Adrenal gland (tissue), 12 donors: ENCODE measurements around the gene SYTL3. TPM values are rescaled to one million over a fixed set of nuclear protein-coding genes. Genes with fewer than 3 reads are reported as not detected.

Source experiments
- DNase-seq, 7 donors: peaks; one replicate each; pipeline ENCODE4 v3.0.0-alpha.2; 2019 to 2020
- H3K27ac ChIP-seq, 5 donors: fragments of 200-600 bp; sonication (generic) in 4 of 5; 1 replicate in 3 of 5; 2 replicates in 2 of 5; pipeline versions ENCODE4 v1.5.1 to v1.8.0; 2016 to 2020; ENCODE audit warnings: mild to moderate bottlenecking in 1 of 5
- H3K27me3 ChIP-seq: fragments of 200-600 bp; 2 replicates; pipeline ENCODE4 v1.8.0; 2021
- H3K36me3 ChIP-seq, 2 donors: fragments of 200-600 bp; replicated peaks in 1 of 2; 1 replicate in 1 of 2; 2 replicates in 1 of 2; pipeline versions ENCODE4 v1.5.1 to v1.8.0; 2018 to 2022
- H3K4me1 ChIP-seq, 2 donors: fragments of 200-600 bp; replicated peaks in 1 of 2; 1 replicate in 1 of 2; 2 replicates in 1 of 2; pipeline versions ENCODE4 v1.5.1 to v1.8.0; 2018 to 2021
- H3K4me3 ChIP-seq, 4 donors: fragments of 200-600 bp; sonication (generic) in 3 of 4; one replicate each; pipeline ENCODE4 v1.5.1; 2016 to 2018
- H3K9me3 ChIP-seq, 3 donors: fragments of 200-600 bp; sonication (generic) in 1 of 3; replicated peaks in 1 of 3; 1 replicate in 2 of 3; 2 replicates in 1 of 3; pipeline versions ENCODE4 v1.5.1 to v1.8.0; 2016 to 2021
- POLR2A ChIP-seq, 2 donors: fragments of 450-650 bp; IDR thresholded peaks; one replicate each; pipeline ENCODE4 v1.6.1; 2017; ENCODE audit warnings: antibody characterized with exemption in 2 of 2, mild to moderate bottlenecking in 2 of 2, moderate library complexity in 1 of 2
- WGBS, 4 donors: extraction: QIAGEN DNeasy Blood & Tissue Kit in 2 of 4; methylation state at CpG; one replicate each; pipeline versions ENCODE4 v1.1.5 to v1.1.7; 2013 to 2017; 5-methylcytosine and 5-hydroxymethylcytosine counted together
- intact Hi-C, 2 donors: fragments of 100-400 bp; cut with DNase I; formaldehyde crosslinking; loops; one replicate each; pipeline versions ENCODE4 v1.14.1 to v1.15.0; 2022 to 2023
- polyA plus RNA-seq, 3 donors: library from polyadenylated mRNA; stranded (reverse); fragments of 200-250 nt in 2 of 3; fragments of 350-450 nt in 1 of 3; fragmentation: Illumina TruSeq in 1 of 3; extraction: RNeasy Lipid Tissue Mini Kit (QIAGEN cat#74804) in 1 of 3; gene quantifications; one replicate each; pipeline ENCODE4 v1.2.3, GENCODE V29; 2013 to 2014
- total RNA-seq, 9 donors: library from RNA; depleted of rRNA in 4 of 9; stranded (reverse); fragments of >200 nt in 4 of 9; fragments of 120-200 nt in 1 of 9; fragmentation: NEBNext Ultra II Directional in 1 of 9; extraction: Animal tissue kit (Norgen Biotek cat#: 25700) in 1 of 9; gene quantifications; one replicate each; pipeline versions ENCODE4 v1.1.0 to v1.2.4, GENCODE V29; 2013 to 2023
- TF ChIP-seq, protein P1 (sequence below), 6 experiments: fragments of 450-650 bp in 4 of 6; fragments of 200-600 bp in 2 of 6; sonication (generic) in 1 of 6; IDR thresholded peaks; 1 replicate in 5 of 6; 2 replicates in 1 of 6; pipeline versions ENCODE4 v1.5.1 to v1.8.0; 2016 to 2021; ENCODE audit warnings: antibody characterized with exemption in 6 of 6, mild to moderate bottlenecking in 2 of 6, moderate library complexity in 1 of 6
- donor health status: healthy with polysubstance abuse.
- donor health status: Bipolar disorder and iron deficiency.
- donor health status: DM: yes; HTN: yes; CAD: no.
- donor health status: DM: no; HTN: no; CAD: no.
- donor health status: DM: no; HTN: no; CAD: no.
- donor health status: DM: yes; HTN: yes; CAD: no.

SYTL3 gene
- total and polyA plus RNA-seq, 12 donors: 0.94 to 3.9 (median 2.1) TPM

DNA sequence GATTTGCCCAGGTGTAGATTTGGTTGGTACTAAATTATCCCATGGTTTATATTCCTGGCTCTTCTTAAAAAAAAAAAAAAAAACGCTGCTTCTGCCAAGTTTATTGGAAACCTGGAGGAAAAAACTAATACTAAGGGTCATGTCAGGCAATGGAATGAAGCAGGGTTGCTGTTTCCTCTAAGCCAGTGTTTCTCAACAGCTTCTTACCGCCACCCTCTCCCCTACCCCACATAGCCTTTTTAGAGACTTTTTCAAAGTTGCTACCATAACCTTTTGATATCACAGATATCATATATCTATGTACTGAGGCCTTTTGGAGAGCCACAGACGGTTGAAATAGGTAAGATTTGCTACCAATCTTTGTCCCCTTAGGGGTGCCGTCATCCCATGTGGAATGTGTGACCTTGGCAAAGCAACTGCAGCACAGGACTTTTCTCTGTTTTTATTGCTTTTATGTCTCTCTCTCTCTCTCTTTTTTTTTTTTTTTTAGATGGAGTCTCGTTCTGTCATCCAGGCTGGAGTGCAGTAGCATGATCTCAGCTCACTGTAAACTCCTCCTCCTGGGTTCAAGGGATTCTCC, 35.0 kb downstream of the SYTL3 start:
- intact Hi-C loops: loop anchor here in 1 of 2 donors (10.0 kb wide), 1 partner anchor 460 kb away; no protein-coding TSS in a partner anchor
- 22 to 39% (median 24%) methylated on average over 5 of the region's 5 CpGs for WGBS, 4 donors

DNA sequence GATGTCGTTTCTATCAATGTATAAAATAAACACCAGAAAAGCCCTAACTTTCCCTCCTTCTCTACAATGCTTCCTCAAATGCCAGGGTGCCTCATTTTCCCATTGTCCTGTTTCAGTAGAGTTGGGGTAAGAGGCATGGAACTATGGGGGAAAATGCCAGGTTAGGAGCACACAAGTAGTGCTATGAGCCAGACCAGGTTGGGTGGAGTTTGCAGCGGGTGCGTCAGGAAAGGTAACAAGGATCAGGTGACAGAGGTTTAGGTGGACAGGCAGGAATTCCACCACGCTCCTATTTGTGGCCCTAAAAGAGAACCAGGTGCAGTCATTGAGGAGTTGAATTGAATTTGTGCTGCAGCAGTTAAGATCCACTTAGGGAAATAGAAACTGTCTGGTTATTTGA, 36.5 kb downstream of the SYTL3 start:
- H3K4me1 ChIP-seq: no peaks in the 10 kb centered on the region
- WGBS, 4 donors: 63 to 73% (median 69%) methylated on average over 4 of the region's 4 CpGs
- H3K36me3 ChIP-seq: no peaks in the 10 kb centered on the region
- H3K27me3 ChIP-seq: no peaks in the 10 kb centered on the region
- no peak overlapping the region for H3K27ac ChIP-seq
- no peak overlapping the region for H3K4me3 ChIP-seq
- TF ChIP-seq, protein P1, sequence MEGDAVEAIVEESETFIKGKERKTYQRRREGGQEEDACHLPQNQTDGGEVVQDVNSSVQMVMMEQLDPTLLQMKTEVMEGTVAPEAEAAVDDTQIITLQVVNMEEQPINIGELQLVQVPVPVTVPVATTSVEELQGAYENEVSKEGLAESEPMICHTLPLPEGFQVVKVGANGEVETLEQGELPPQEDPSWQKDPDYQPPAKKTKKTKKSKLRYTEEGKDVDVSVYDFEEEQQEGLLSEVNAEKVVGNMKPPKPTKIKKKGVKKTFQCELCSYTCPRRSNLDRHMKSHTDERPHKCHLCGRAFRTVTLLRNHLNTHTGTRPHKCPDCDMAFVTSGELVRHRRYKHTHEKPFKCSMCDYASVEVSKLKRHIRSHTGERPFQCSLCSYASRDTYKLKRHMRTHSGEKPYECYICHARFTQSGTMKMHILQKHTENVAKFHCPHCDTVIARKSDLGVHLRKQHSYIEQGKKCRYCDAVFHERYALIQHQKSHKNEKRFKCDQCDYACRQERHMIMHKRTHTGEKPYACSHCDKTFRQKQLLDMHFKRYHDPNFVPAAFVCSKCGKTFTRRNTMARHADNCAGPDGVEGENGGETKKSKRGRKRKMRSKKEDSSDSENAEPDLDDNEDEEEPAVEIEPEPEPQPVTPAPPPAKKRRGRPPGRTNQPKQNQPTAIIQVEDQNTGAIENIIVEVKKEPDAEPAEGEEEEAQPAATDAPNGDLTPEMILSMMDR (IDR thresholded peaks at IDR 0.05): no peak
- no peak for TF ChIP-seq POLR2A (IDR thresholded peaks at IDR 0.05)
- H3K9me3 ChIP-seq: no peaks in the 10 kb centered on the region
- intact Hi-C loops: loop anchor here in 1 of 2 donors (10.0 kb wide), 1 partner anchor 462 kb away; no protein-coding TSS in a partner anchor
- DNase-seq: no peak

More for the DNA sequence above, 35.0 kb downstream of the SYTL3 start:
- Histone ChIP-seq H3K4me1 (no peaks in the 10 kb centered on the region), H3K36me3 (no peaks in the 10 kb centered on the region), H3K27ac (peak overlapping the region in 4 of 5 donors; percentile 35 to 56 (median 43)), H3K27me3 (no peaks in the 10 kb centered on the region), H3K9me3 (no peaks in the 10 kb centered on the region), H3K4me3 (no peak overlapping the region)
- TF ChIP-seq POLR2A (IDR thresholded peaks at IDR 0.05): no peak
- TF ChIP-seq, protein P1 (IDR thresholded peaks at IDR 0.05): no peak
- peak in 5 of 7 donors; percentile 50 to 67 (median 61) for DNase-seq

DNA sequence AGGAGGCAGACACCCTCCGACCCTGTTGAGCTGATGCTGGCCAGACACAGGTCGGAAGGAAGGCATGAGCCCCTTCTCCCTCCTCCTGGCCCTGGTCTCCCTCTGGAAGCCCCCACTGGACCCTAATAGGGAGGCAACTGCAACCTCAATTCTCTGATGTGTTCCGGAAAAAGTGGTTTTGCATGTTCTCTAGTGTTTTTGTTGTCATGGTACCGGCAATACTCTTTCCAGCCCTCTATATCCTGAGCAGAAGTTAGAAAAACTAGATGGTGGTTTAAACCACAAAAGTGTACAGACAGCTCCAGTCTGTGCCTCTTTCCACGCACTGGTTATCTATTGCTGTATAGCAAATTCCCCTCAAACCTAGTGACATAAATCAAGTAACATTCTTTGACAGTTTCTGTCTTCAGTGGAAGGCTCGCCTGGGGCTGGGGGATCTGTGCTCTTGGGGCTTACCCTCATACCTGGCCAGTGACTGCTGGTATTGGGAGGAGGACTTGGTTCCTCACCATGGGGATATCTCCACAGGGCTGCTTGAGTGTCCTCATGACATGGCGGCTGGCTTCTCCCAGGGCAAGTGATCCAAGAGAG, 37.0 kb downstream of the SYTL3 start:
- Histone ChIP-seq H3K36me3 (no peaks in the 10 kb centered on the region), H3K4me1 (no peaks in the 10 kb centered on the region), H3K27ac (no peak overlapping the region), H3K9me3 (no peaks in the 10 kb centered on the region), H3K4me3 (no peak overlapping the region), H3K27me3 (no peaks in the 10 kb centered on the region)
- peak in 1 of 7 donors; percentile 25 for DNase-seq
- TF ChIP-seq POLR2A (IDR thresholded peaks at IDR 0.05): no peak
- TF ChIP-seq, protein P1 (IDR thresholded peaks at IDR 0.05): no peak
- WGBS, 4 donors: 78 to 84% (median 80%) methylated on average over 5 to 7 of the region's 7 CpGs
- intact Hi-C loops: loop anchor here in 1 of 2 donors (10.0 kb wide), 1 partner anchor 462 kb away; no protein-coding TSS in a partner anchor

DNA sequence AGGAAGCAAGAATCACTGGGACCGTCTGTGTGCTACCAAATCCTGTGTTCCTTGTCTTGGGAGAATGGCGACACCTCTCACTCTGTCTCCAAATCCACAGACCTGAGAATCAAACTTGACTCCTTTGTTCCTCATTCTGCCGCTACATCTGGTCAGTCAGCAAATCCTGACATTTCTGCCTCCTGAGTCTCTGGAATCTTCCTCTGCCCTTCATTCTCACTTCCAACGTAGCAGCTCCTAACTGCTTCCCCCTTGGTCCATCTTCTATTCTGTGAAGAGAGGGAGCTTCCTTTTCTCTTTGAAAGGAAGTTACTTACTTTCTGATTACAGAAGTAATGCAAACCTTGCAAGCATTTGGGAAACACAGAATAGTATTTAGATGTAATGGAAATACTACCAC, 37.7 kb downstream of the SYTL3 start:
- no peaks in the 10 kb centered on the region for H3K4me1 ChIP-seq
- H3K36me3 ChIP-seq: no peaks in the 10 kb centered on the region
- TF ChIP-seq, protein P1 (IDR thresholded peaks at IDR 0.05): no peak
- no peak for TF ChIP-seq POLR2A (IDR thresholded peaks at IDR 0.05)
- DNase-seq: peak in 2 of 7 donors; percentile 4 to 27
- intact Hi-C loops: loop anchor here in 1 of 2 donors (10.0 kb wide), 1 partner anchor 463 kb away; no protein-coding TSS in a partner anchor
- H3K4me3 ChIP-seq: no peak overlapping the region
- H3K27me3 ChIP-seq: no peaks in the 10 kb centered on the region
- no peak overlapping the region for H3K27ac ChIP-seq
- 74 to 79% (median 75%) methylated on average over 4 of the region's 4 CpGs for WGBS, 4 donors
- H3K9me3 ChIP-seq: no peaks in the 10 kb centered on the region
